Left ventricle myocardium inferior (tissue), 1 donor: ENCODE results near the gene TXNRD2. TPM values are rescaled to one million over a fixed set of nuclear protein-coding genes. Genes with fewer than 3 reads are reported as not detected.

Source experiments
- DNase-seq: peaks from one replicate; pipeline ENCODE4 v3.0.0-alpha.2; 2020
- H3K27ac ChIP-seq: fragments of 200-600 bp; replicated peaks from 2 replicates; pipeline ENCODE4 v1.8.0; 2021
- H3K27me3 ChIP-seq: fragments of 200-600 bp; 2 replicates; pipeline ENCODE4 v1.8.0; 2021; ENCODE audit warnings: low read depth
- H3K36me3 ChIP-seq: fragments of 200-600 bp; 2 replicates; pipeline ENCODE4 v1.8.0; 2021
- H3K4me1 ChIP-seq: fragments of 200-600 bp; 2 replicates; pipeline ENCODE4 v1.8.0; 2021
- H3K4me3 ChIP-seq: fragments of 200-600 bp; 2 replicates; pipeline ENCODE4 v1.8.0; 2021; ENCODE audit warnings: mild to moderate bottlenecking, moderate library complexity
- H3K9me3 ChIP-seq: fragments of 200-600 bp; replicated peaks from 2 replicates; pipeline ENCODE4 v1.8.0; 2021
- CTCF ChIP-seq: fragments of 200-600 bp; IDR thresholded peaks from 2 replicates; pipeline ENCODE4 v1.8.0; 2021; ENCODE audit warnings: antibody characterized with exemption, mild to moderate bottlenecking, borderline replicate concordance
- intact Hi-C: fragments of 100-400 bp; cut with micrococcal nuclease; formaldehyde crosslinking; loops from one replicate; pipeline ENCODE4 v1.11.0; 2022
- total RNA-seq: library from RNA; stranded (reverse); fragmentation: NEBNext Ultra II Directional; extraction: Animal tissue kit (Norgen Biotek cat#: 25700); gene quantifications from one replicate; pipeline ENCODE4 v1.2.1, GENCODE V29; 2021
- donor health status: DM: no; HTN: yes; CAD: no; lungs with severe emphysema.

The TXNRD2 gene
- total RNA-seq, 1 donor from 2014 or later: 35.2 TPM

GRCh38 chr22:19916006-19916405 lies 25.6 kb downstream of the TXNRD2 start:
- Histone ChIP-seq H3K9me3 (no peaks in the 10 kb centered on the region), H3K27ac (no peak overlapping the region), H3K4me3 (no peak overlapping the region), H3K27me3 (no peaks in the 10 kb centered on the region), H3K36me3 (peaks cover 70% of the 10 kb centered on the region), H3K4me1 (no peaks in the 10 kb centered on the region)
- no peak for TF ChIP-seq CTCF
- DNase-seq: no peak
- intact Hi-C loops: no loop called here

GRCh38 chr22:19915287-19915954 lies 26.2 kb downstream of the TXNRD2 start:
- intact Hi-C loops: no loop called here
- Histone ChIP-seq H3K27me3 (no peaks in the 10 kb centered on the region), H3K4me1 (no peaks in the 10 kb centered on the region), H3K36me3 (peaks cover 76% of the 10 kb centered on the region), H3K9me3 (no peaks in the 10 kb centered on the region), H3K4me3 (no peak overlapping the region), H3K27ac (no peak overlapping the region)
- no peak for TF ChIP-seq CTCF
- DNase-seq: no peak

GRCh38 chr22:19914201-19914943 lies 27.2 kb downstream of the TXNRD2 start:
- no peak for DNase-seq
- no peak overlapping the region for H3K4me3 ChIP-seq
- TF ChIP-seq CTCF: no peak
- H3K4me1 ChIP-seq: no peaks in the 10 kb centered on the region
- no peak overlapping the region for H3K27ac ChIP-seq
- intact Hi-C loops: loop anchor here (5.0 kb wide), 1 partner anchor 182 kb away; no protein-coding TSS in a partner anchor
- H3K27me3 ChIP-seq: no peaks in the 10 kb centered on the region
- H3K9me3 ChIP-seq: no peaks in the 10 kb centered on the region
- peaks cover 77% of the 10 kb centered on the region for H3K36me3 ChIP-seq

GRCh38 chr22:19913337-19913936 lies 28.2 kb downstream of the TXNRD2 start:
- H3K27ac ChIP-seq: no peak overlapping the region
- TF ChIP-seq CTCF: no peak
- no peaks in the 10 kb centered on the region for H3K9me3 ChIP-seq
- intact Hi-C loops: loop anchor here (5.0 kb wide), 1 partner anchor 181 kb away; no protein-coding TSS in a partner anchor
- H3K4me3 ChIP-seq: no peak overlapping the region
- no peak for DNase-seq
- no peaks in the 10 kb centered on the region for H3K27me3 ChIP-seq
- H3K36me3 ChIP-seq: peaks cover 74% of the 10 kb centered on the region
- no peaks in the 10 kb centered on the region for H3K4me1 ChIP-seq

- H3K4me1 ChIP-seq: no peaks in the 10 kb centered on the region
- H3K36me3 ChIP-seq: peaks cover 69% of the 10 kb centered on the region
- H3K27ac ChIP-seq: no peak overlapping the region
- H3K4me3 ChIP-seq: no peak overlapping the region
- no peak for TF ChIP-seq CTCF
- no peak for DNase-seq
- intact Hi-C loops: loop anchor here (5.0 kb wide), 1 partner anchor 180 kb away; no protein-coding TSS in a partner anchor
- no peaks in the 10 kb centered on the region for H3K9me3 ChIP-seq
- H3K27me3 ChIP-seq: no peaks in the 10 kb centered on the region
These were observed 29.2 kb downstream of the TXNRD2 start for GRCh38 chr22:19912271-19912999.
